H9 (cell line): ENCODE data around the gene MYO18A. TPM values are rescaled to one million over a fixed set of nuclear protein-coding genes. Genes with fewer than 3 reads are reported as not detected.

Experiments used
- DNase-seq: peaks from one replicate; pipeline ENCODE4 v3.0.0-alpha.2; 2017
- H2AFZ ChIP-seq: one replicate; pipeline ENCODE4 v1.6.1; 2013; ENCODE audit warnings: mild to moderate bottlenecking, low read length, control low read depth, moderate library complexity
- H2AK5ac ChIP-seq: 2 replicates; pipeline ENCODE4 v1.6.1; 2013; ENCODE audit warnings: low read length, control low read depth, mixed read lengths; ENCODE audit not compliant: insufficient read length
- H2BK120ac ChIP-seq: one replicate; pipeline ENCODE4 v1.6.1; 2013; ENCODE audit warnings: low read depth, mild to moderate bottlenecking, low read length, control low read depth, inconsistent platforms; ENCODE audit not compliant: poor library complexity, severe bottlenecking
- H2BK12ac ChIP-seq: 2 replicates; pipeline ENCODE4 v1.6.1; 2013; ENCODE audit warnings: low read length, control low read depth, mixed read lengths, low read depth; ENCODE audit not compliant: insufficient read length
- H2BK15ac ChIP-seq: 2 replicates; pipeline ENCODE4 v1.6.1; 2013; ENCODE audit warnings: low read depth, low read length, control low read depth
- H2BK20ac ChIP-seq: one replicate; pipeline ENCODE4 v1.6.1; 2013; ENCODE audit warnings: low read depth, mild to moderate bottlenecking, low read length, control low read depth, inconsistent platforms; ENCODE audit not compliant: poor library complexity, severe bottlenecking
- H2BK5ac ChIP-seq: 2 replicates; pipeline ENCODE4 v1.6.1; 2013; ENCODE audit warnings: low read length, control low read depth, mixed read lengths; ENCODE audit not compliant: insufficient read length
- H3K14ac ChIP-seq: 2 replicates; pipeline ENCODE4 v1.6.1; 2013; ENCODE audit warnings: low read length, control low read depth; ENCODE audit not compliant: insufficient read depth
- H3K18ac ChIP-seq: 2 replicates; pipeline ENCODE4 v1.6.1; 2013; ENCODE audit warnings: low read depth, mild to moderate bottlenecking, mixed read lengths, low read length, control low read depth; ENCODE audit not compliant: insufficient read length
- H3K23ac ChIP-seq: 2 replicates; pipeline ENCODE4 v1.6.1; 2013; ENCODE audit warnings: low read length, control low read depth, mixed read lengths, low read depth; ENCODE audit not compliant: insufficient read length
- H3K23me2 ChIP-seq: 2 replicates; pipeline ENCODE4 v1.6.1; 2013; ENCODE audit warnings: low read depth, mild to moderate bottlenecking, mixed read lengths, low read length, control low read depth; ENCODE audit not compliant: insufficient read length, poor library complexity, severe bottlenecking
- H3K27ac ChIP-seq: 2 replicates; pipeline ENCODE4 v1.5.1; 2013; ENCODE audit warnings: low read length, control low read depth, mixed read lengths, low read depth; ENCODE audit not compliant: insufficient read length
- H3K27me3 ChIP-seq: 2 replicates; pipeline ENCODE4 v1.6.1; 2013; ENCODE audit warnings: low read length, control low read depth, inconsistent platforms; ENCODE audit not compliant: insufficient read depth
- H3K4ac ChIP-seq: 2 replicates; pipeline ENCODE4 v1.6.1; 2013; ENCODE audit warnings: low read depth, mild to moderate bottlenecking, control low read depth, inconsistent platforms, low read length, moderate library complexity
- H3K4me1 ChIP-seq: 2 replicates; pipeline ENCODE4 v1.6.1; 2013; ENCODE audit warnings: low read length, control low read depth, inconsistent platforms; ENCODE audit not compliant: insufficient read depth
- H3K4me2 ChIP-seq: 2 replicates; pipeline ENCODE4 v1.6.1; 2013; ENCODE audit warnings: low read length, control low read depth, mixed read lengths; ENCODE audit not compliant: insufficient read length, insufficient read depth
- H3K56ac ChIP-seq: 2 replicates; pipeline ENCODE4 v1.6.1; 2013; ENCODE audit warnings: low read depth, mild to moderate bottlenecking, mixed read lengths, low read length, control low read depth; ENCODE audit not compliant: insufficient read length
- H3K79me1 ChIP-seq: 2 replicates; pipeline ENCODE4 v1.6.1; 2013; ENCODE audit warnings: low read depth, mild to moderate bottlenecking, moderate library complexity, low read length, control low read depth, inconsistent platforms; ENCODE audit not compliant: insufficient read depth, poor library complexity, severe bottlenecking
- H3K79me2 ChIP-seq: 2 replicates; pipeline ENCODE4 v1.6.1; 2013; ENCODE audit warnings: low read length, control low read depth, inconsistent platforms; ENCODE audit not compliant: insufficient read depth
- H3K9ac ChIP-seq: 2 replicates; pipeline ENCODE4 v1.6.1; 2013; ENCODE audit warnings: low read length, control low read depth, mixed read lengths; ENCODE audit not compliant: insufficient read length; ENCODE audit errors: extremely low read depth
- H3K9me3 ChIP-seq: one replicate; pipeline ENCODE4 v1.6.1; 2013; ENCODE audit warnings: low read depth, low read length, inconsistent platforms; ENCODE audit not compliant: control insufficient read depth
- H3T11ph ChIP-seq: one replicate; pipeline ENCODE4 v1.6.1; 2013; ENCODE audit warnings: mild to moderate bottlenecking, low read length, control low read depth, inconsistent platforms
- H4K20me1 ChIP-seq: one replicate; pipeline ENCODE4 v1.6.1; 2013; ENCODE audit not compliant: control insufficient read depth, insufficient read length, insufficient read depth
- H4K5ac ChIP-seq: 2 replicates; pipeline ENCODE4 v1.6.1; 2013; ENCODE audit warnings: low read depth, mild to moderate bottlenecking, mixed read lengths, low read length, control low read depth; ENCODE audit not compliant: insufficient read length
- H4K8ac ChIP-seq: replicated peaks from 2 replicates; pipeline ENCODE4 v1.6.1; 2013; ENCODE audit warnings: low read length, control low read depth, mixed read lengths, low read depth; ENCODE audit not compliant: insufficient read length
- H4K91ac ChIP-seq: 2 replicates; pipeline ENCODE4 v1.6.1; 2013; ENCODE audit warnings: low read depth, mild to moderate bottlenecking, moderate library complexity, mixed read lengths, low read length, control low read depth; ENCODE audit not compliant: insufficient read length
- H3K27ac Mint-ChIP-seq, 3 experiments: 2 replicates in 2 of 3; 3 replicates in 1 of 3; pipeline ENCODE4 v1.8.0; 2020 to 2021; ENCODE audit warnings: mixed read lengths in 3 of 3, mild to moderate bottlenecking in 1 of 3, moderate library complexity in 1 of 3
- H3K27me3 Mint-ChIP-seq: 2 replicates; pipeline ENCODE4 v1.8.0; 2021; ENCODE audit warnings: low read depth, mild to moderate bottlenecking, moderate library complexity, mixed read lengths
- H3K36me3 Mint-ChIP-seq, 3 experiments: 2 replicates in 2 of 3; 3 replicates in 1 of 3; pipeline ENCODE4 v1.8.0; 2020 to 2021; ENCODE audit warnings: low read depth in 3 of 3, mixed read lengths in 3 of 3; ENCODE audit not compliant: insufficient read depth in 1 of 3
- H3K4me1 Mint-ChIP-seq, 2 experiments: 2 replicates each; pipeline ENCODE4 v1.8.0; 2020; ENCODE audit warnings: mixed read lengths in 2 of 2
- H3K4me3 Mint-ChIP-seq, 2 experiments: 2 replicates in 1 of 2; 3 replicates in 1 of 2; pipeline ENCODE4 v1.8.0; 2020 to 2021; ENCODE audit warnings: mild to moderate bottlenecking in 2 of 2, mixed read lengths in 2 of 2, moderate library complexity in 1 of 2
- H3K9me3 Mint-ChIP-seq, 2 experiments: 2 replicates in 1 of 2; 3 replicates in 1 of 2; pipeline ENCODE4 v1.8.0; 2020; ENCODE audit warnings: mild to moderate bottlenecking in 2 of 2, mixed read lengths in 2 of 2, moderate library complexity in 1 of 2
- CTCF ChIP-seq: fragments of 200-600 bp; sonication (generic); conservative IDR thresholded peaks from 3 replicates; pipeline ENCODE4 v1.8.0; 2021; ENCODE audit warnings: antibody characterized with exemption, mild to moderate bottlenecking
- WGBS: extraction: QIAGEN DNeasy Blood & Tissue Kit; methylation state at CpG from one replicate; pipeline ENCODE4 v1.1.7; 2013; ENCODE audit warnings: missing lambda C conversion rate, low lambda C conversion rate, mixed read lengths; ENCODE audit not compliant: insufficient read length; ENCODE audit errors: extremely low coverage; 5-methylcytosine and 5-hydroxymethylcytosine counted together
- total RNA-seq: library from RNA; stranded (reverse); gene quantifications from 2 replicates; pipeline ENCODE4 v1.2.1, GENCODE V29; 2021

The MYO18A gene
- total RNA-seq, 1 experiment from 2014 or later, result 21.6 TPM

- Histone ChIP-seq H4K8ac (no peak overlapping the region), H3K27me3 (no peaks in the 10 kb centered on the region), H4K5ac (no peak overlapping the region), H3K79me1 (no peaks in the 10 kb centered on the region), H3K23ac (no peak overlapping the region), H3K14ac (no peak overlapping the region), H4K20me1 (no peaks in the 10 kb centered on the region), H3K23me2 (peaks cover 6% of the 10 kb centered on the region), H2AK5ac (no peak overlapping the region), H3K18ac (no peak overlapping the region), H2BK120ac (no peak overlapping the region), H3K4me1 (peaks cover 17% of the 10 kb centered on the region), H3K4me2 (no peak overlapping the region), H2BK5ac (no peak overlapping the region), H3K79me2 (no peaks in the 10 kb centered on the region; the same call in 1 of the 2 replicates), H3K4ac (no peak overlapping the region), H3K56ac (no peak overlapping the region), H3K27ac (no peak overlapping the region), H4K91ac (no peak overlapping the region), H3K9me3 (no peaks in the 10 kb centered on the region), H3K9ac (no peak overlapping the region), H2AFZ (no peak overlapping the region), H3T11ph (no peak overlapping the region), H2BK20ac (no peak overlapping the region), H2BK15ac (no peak overlapping the region), H2BK12ac (no peak overlapping the region)
- no peaks in the 10 kb centered on the region for H3K9me3 Mint-ChIP-seq
- H3K4me3 Mint-ChIP-seq, result no peak overlapping the region
- DNase-seq, result no peak
- H3K27me3 Mint-ChIP-seq, result no peaks in the 10 kb centered on the region
- no peak for TF ChIP-seq CTCF
- peak overlapping the region in 2 of 3 experiments; percentile 14 to 28; a peak in 1 of 7 replicates for H3K27ac Mint-ChIP-seq
- H3K4me1 Mint-ChIP-seq, result peaks cover 52 to 60% of the 10 kb centered on the region in 2 experiments
- no CpG with 5 or more reads among the region's 5 CpGs for WGBS
- H3K36me3 Mint-ChIP-seq, result peaks cover 6 to 21% (median 19%) of the 10 kb centered on the region in 3 experiments; a peak in 6 of 7 replicates
These were observed 133.7 kb downstream of the MYO18A start for GRCh38 chr17:29046473-29046839.
